ENCODE measurements around the gene EPHB1.

Gene EPHB1

GRCh38 chr3:134794950-134795745 lies at the start of gene EPHB1:
TSS of gene EPHB1 (plus strand) at chr3:134795260.
- peak; percentile 31 for DNase-seq

- no peak for DNase-seq
Observed at GRCh38 chr3:134748698-134749097, 46.4 kb upstream of the EPHB1 start.

GRCh38 chr3:134749174-134749573 lies 45.9 kb upstream of the EPHB1 start:
- no peak for DNase-seq

GRCh38 chr3:134749802-134750553 lies 45.1 kb upstream of the EPHB1 start:
- no peak for DNase-seq

GRCh38 chr3:134751831-134752230 lies 43.2 kb upstream of the EPHB1 start:
- no peak for DNase-seq

GRCh38 chr3:134752761-134753461 lies 42.1 kb upstream of the EPHB1 start:
- no peak for DNase-seq

GRCh38 chr3:134753999-134754742 lies 40.9 kb upstream of the EPHB1 start:
- no peak for DNase-seq

GRCh38 chr3:134754768-134755559 lies 40.1 kb upstream of the EPHB1 start:
- DNase-seq = no peak

- no peak for DNase-seq
Observed at GRCh38 chr3:134755821-134756220, 39.2 kb upstream of the EPHB1 start.

- no peak for DNase-seq
Observed at GRCh38 chr3:134757549-134758069, 37.5 kb upstream of the EPHB1 start.

- DNase-seq = no peak
Observed at GRCh38 chr3:134761213-134761612, 33.8 kb upstream of the EPHB1 start.

- DNase-seq = no peak
Observed at GRCh38 chr3:134762016-134762415, 33.0 kb upstream of the EPHB1 start.

GRCh38 chr3:134765468-134765867 lies 29.6 kb upstream of the EPHB1 start:
- DNase-seq = no peak

GRCh38 chr3:134766290-134766689 lies 28.8 kb upstream of the EPHB1 start:
- no peak for DNase-seq

GRCh38 chr3:134768116-134768515 lies 26.9 kb upstream of the EPHB1 start:
- no peak for DNase-seq

GRCh38 chr3:134768837-134769236 lies 26.2 kb upstream of the EPHB1 start:
- no peak for DNase-seq

- DNase-seq = no peak
Observed at GRCh38 chr3:134769287-134769868, 25.7 kb upstream of the EPHB1 start.

GRCh38 chr3:134772011-134772410 lies 23.0 kb upstream of the EPHB1 start:
- no peak for DNase-seq

GRCh38 chr3:134772591-134772990 lies 22.5 kb upstream of the EPHB1 start:
- DNase-seq = no peak

GRCh38 chr3:134775831-134776230 lies 19.2 kb upstream of the EPHB1 start:
- DNase-seq = no peak

- no peak for DNase-seq
Observed at GRCh38 chr3:134776518-134776917, 18.5 kb upstream of the EPHB1 start.
